GM23338 (cell line): ENCODE data around the gene QRICH1. TPM values are rescaled to one million over a fixed set of nuclear protein-coding genes. Genes with fewer than 3 reads are reported as not detected.

Experiments
- ATAC-seq: fragments of 200-7000 bp; cut with Tn5 transposase; 3 replicates; pipeline ENCODE4 v1.9.1; 2020
- DNase-seq: peaks from one replicate; pipeline ENCODE4 v3.0.0-alpha.2; 2015; ENCODE audit warnings: low spot score
- H2AFZ ChIP-seq: fragments of 200-600 bp; sonication (generic); 2 replicates; pipeline ENCODE4 v1.8.0; 2016; ENCODE audit warnings: antibody characterized with exemption, mild to moderate bottlenecking, moderate library complexity
- H3F3A ChIP-seq: fragments of 200-600 bp; sonication (generic); replicated peaks from 2 replicates; pipeline ENCODE4 v1.8.0; 2017; ENCODE audit warnings: antibody characterized with exemption, mixed run types, low read depth
- H3K27ac ChIP-seq: fragments of 200-600 bp; sonication (generic); 2 replicates; pipeline ENCODE4 v1.6.1; 2016; ENCODE audit warnings: low read depth
- H3K27me3 ChIP-seq: fragments of 200-600 bp; sonication (generic); 2 replicates; pipeline ENCODE4 v1.8.0; 2016; ENCODE audit warnings: mild to moderate bottlenecking, mixed run types, moderate library complexity; ENCODE audit not compliant: insufficient read depth
- H3K36me3 ChIP-seq: fragments of 200-600 bp; sonication (generic); 2 replicates; pipeline ENCODE4 v1.8.0; 2016; ENCODE audit warnings: mild to moderate bottlenecking; ENCODE audit not compliant: insufficient read depth
- H3K4me1 ChIP-seq: fragments of 200-600 bp; sonication (generic); 2 replicates; pipeline ENCODE4 v1.8.0; 2016; ENCODE audit warnings: mild to moderate bottlenecking, moderate library complexity; ENCODE audit not compliant: insufficient read depth
- H3K4me2 ChIP-seq: fragments of 200-600 bp; sonication (generic); 2 replicates; pipeline ENCODE4 v1.7.1; 2017; ENCODE audit warnings: mixed run types
- H3K4me3 ChIP-seq: fragments of 200-600 bp; sonication (generic); 2 replicates; pipeline ENCODE4 v1.6.1; 2016; ENCODE audit warnings: mixed run types
- H3K79me2 ChIP-seq: fragments of 200-600 bp; sonication (generic); replicated peaks from 2 replicates; pipeline ENCODE4 v1.8.0; 2017; ENCODE audit warnings: mild to moderate bottlenecking; ENCODE audit not compliant: insufficient read depth
- H3K9me2 ChIP-seq: fragments of 200-600 bp; sonication (generic); 2 replicates; pipeline ENCODE4 v1.8.0; 2017; ENCODE audit not compliant: insufficient read depth
- H4K20me1 ChIP-seq: fragments of 200-600 bp; sonication (generic); replicated peaks from 2 replicates; pipeline ENCODE4 v1.8.0; 2017; ENCODE audit warnings: mild to moderate bottlenecking; ENCODE audit not compliant: insufficient read depth
- H3K27ac Mint-ChIP-seq: 2 replicates; pipeline ENCODE4 v1.8.0; 2020; ENCODE audit warnings: inconsistent platforms, mild to moderate bottlenecking, moderate library complexity, mixed read lengths
- H3K27me3 Mint-ChIP-seq: 3 replicates; pipeline ENCODE4 v1.8.0; 2022; ENCODE audit warnings: low read depth, mild to moderate bottlenecking, moderate library complexity, mixed read lengths, inconsistent platforms; ENCODE audit not compliant: insufficient read depth, poor library complexity
- H3K36me3 Mint-ChIP-seq: 3 replicates; pipeline ENCODE4 v1.8.0; 2021; ENCODE audit warnings: low read depth, mild to moderate bottlenecking, inconsistent platforms, moderate library complexity, mixed read lengths
- H3K4me1 Mint-ChIP-seq: 3 replicates; pipeline ENCODE4 v1.8.0; 2020; ENCODE audit warnings: mild to moderate bottlenecking, inconsistent platforms, mixed read lengths
- H3K4me3 Mint-ChIP-seq: 3 replicates; pipeline ENCODE4 v1.8.0; 2021; ENCODE audit warnings: moderate library complexity, mild to moderate bottlenecking, inconsistent platforms, mixed read lengths
- H3K9me3 Mint-ChIP-seq: 3 replicates; pipeline ENCODE4 v1.8.0; 2020; ENCODE audit warnings: moderate library complexity, mild to moderate bottlenecking, inconsistent platforms, mixed read lengths
- EZH2 ChIP-seq: fragments of 200-600 bp; sonication (generic); IDR thresholded peaks from one replicate; pipeline ENCODE4 v1.8.0; 2017; ENCODE audit warnings: antibody characterized with exemption, mild to moderate bottlenecking, low read depth; ENCODE audit not compliant: unreplicated experiment
- JUNB ChIP-seq: IDR thresholded peaks from one replicate; pipeline ENCODE4 v1.6.1; 2016; ENCODE audit warnings: antibody characterized with exemption; ENCODE audit not compliant: unreplicated experiment
- POLR2AphosphoS5 ChIP-seq: IDR thresholded peaks from 2 replicates; pipeline ENCODE4 v1.6.1; 2016; ENCODE audit warnings: antibody characterized with exemption, low read depth
- STAT1 ChIP-seq: IDR thresholded peaks from one replicate; pipeline ENCODE4 v1.6.1; 2016; ENCODE audit warnings: antibody characterized with exemption; ENCODE audit not compliant: unreplicated experiment
- ZNF114 ChIP-seq: fragments of 250-450 bp; sonication (Bioruptor Pico); IDR thresholded peaks from 2 replicates; pipeline ENCODE4 v1.5.0; 2020; ENCODE audit warnings: mild to moderate bottlenecking, moderate library complexity
- polyA plus RNA-seq: library from polyadenylated mRNA; unstranded; fragments of >200 nt; fragmentation: Nextera tagmentation; extraction: Ambion mirVana; gene quantifications from 2 replicates; pipeline ENCODE4 v1.2.1, GENCODE V29; 2016
- total RNA-seq: library from RNA; depleted of rRNA; stranded (reverse); fragments of >200 nt; shearing (Covaris generic); gene quantifications from 2 replicates; pipeline ENCODE4 v1.2.3, GENCODE V29; 2014
- TF ChIP-seq, protein P1 (sequence below): fragments of 250-450 bp; sonication (Bioruptor Pico); IDR thresholded peaks from 2 replicates; pipeline ENCODE4 v1.5.0; 2020; ENCODE audit warnings: mild to moderate bottlenecking, moderate library complexity
- TF ChIP-seq, protein P2 (sequence below), 2 experiments: fragments of 200-600 bp in 1 of 2; sonication (generic) in 1 of 2; conservative IDR thresholded peaks; 2 replicates each; pipeline versions ENCODE4 v1.5.1 to v1.6.1; 2016 to 2017; ENCODE audit warnings: antibody characterized with exemption in 2 of 2, low read depth in 2 of 2, mild to moderate bottlenecking in 2 of 2, moderate library complexity in 1 of 2
- TF ChIP-seq, protein P3 (sequence below): IDR thresholded peaks from one replicate; pipeline ENCODE4 v1.6.1; 2018; ENCODE audit warnings: antibody characterized with exemption; ENCODE audit not compliant: unreplicated experiment

QRICH1 gene
- total and polyA plus RNA-seq, 2 experiments from 2014 or later, result 66.9 to 149 TPM

DNA sequence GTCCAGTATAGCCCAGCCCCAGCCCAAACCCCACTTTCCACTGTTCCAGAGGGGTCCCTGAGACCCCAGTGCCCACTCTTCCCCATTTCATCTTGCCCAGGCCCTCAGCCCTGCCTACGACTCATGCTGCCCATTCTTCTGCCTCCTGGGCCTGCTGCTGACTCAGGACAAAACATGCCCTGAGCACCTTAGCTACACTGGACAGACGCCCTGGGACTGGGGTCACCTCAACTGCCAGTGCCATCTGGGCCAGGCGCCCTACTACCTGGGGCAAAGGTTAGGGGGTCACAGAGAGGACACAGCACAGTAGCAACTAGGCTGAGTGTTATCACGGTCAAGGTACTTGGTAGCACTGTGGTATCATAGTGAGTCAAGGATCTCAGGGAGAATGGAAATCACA lies 41.6 kb upstream of the QRICH1 start (continued):
- TF ChIP-seq, protein P1, sequence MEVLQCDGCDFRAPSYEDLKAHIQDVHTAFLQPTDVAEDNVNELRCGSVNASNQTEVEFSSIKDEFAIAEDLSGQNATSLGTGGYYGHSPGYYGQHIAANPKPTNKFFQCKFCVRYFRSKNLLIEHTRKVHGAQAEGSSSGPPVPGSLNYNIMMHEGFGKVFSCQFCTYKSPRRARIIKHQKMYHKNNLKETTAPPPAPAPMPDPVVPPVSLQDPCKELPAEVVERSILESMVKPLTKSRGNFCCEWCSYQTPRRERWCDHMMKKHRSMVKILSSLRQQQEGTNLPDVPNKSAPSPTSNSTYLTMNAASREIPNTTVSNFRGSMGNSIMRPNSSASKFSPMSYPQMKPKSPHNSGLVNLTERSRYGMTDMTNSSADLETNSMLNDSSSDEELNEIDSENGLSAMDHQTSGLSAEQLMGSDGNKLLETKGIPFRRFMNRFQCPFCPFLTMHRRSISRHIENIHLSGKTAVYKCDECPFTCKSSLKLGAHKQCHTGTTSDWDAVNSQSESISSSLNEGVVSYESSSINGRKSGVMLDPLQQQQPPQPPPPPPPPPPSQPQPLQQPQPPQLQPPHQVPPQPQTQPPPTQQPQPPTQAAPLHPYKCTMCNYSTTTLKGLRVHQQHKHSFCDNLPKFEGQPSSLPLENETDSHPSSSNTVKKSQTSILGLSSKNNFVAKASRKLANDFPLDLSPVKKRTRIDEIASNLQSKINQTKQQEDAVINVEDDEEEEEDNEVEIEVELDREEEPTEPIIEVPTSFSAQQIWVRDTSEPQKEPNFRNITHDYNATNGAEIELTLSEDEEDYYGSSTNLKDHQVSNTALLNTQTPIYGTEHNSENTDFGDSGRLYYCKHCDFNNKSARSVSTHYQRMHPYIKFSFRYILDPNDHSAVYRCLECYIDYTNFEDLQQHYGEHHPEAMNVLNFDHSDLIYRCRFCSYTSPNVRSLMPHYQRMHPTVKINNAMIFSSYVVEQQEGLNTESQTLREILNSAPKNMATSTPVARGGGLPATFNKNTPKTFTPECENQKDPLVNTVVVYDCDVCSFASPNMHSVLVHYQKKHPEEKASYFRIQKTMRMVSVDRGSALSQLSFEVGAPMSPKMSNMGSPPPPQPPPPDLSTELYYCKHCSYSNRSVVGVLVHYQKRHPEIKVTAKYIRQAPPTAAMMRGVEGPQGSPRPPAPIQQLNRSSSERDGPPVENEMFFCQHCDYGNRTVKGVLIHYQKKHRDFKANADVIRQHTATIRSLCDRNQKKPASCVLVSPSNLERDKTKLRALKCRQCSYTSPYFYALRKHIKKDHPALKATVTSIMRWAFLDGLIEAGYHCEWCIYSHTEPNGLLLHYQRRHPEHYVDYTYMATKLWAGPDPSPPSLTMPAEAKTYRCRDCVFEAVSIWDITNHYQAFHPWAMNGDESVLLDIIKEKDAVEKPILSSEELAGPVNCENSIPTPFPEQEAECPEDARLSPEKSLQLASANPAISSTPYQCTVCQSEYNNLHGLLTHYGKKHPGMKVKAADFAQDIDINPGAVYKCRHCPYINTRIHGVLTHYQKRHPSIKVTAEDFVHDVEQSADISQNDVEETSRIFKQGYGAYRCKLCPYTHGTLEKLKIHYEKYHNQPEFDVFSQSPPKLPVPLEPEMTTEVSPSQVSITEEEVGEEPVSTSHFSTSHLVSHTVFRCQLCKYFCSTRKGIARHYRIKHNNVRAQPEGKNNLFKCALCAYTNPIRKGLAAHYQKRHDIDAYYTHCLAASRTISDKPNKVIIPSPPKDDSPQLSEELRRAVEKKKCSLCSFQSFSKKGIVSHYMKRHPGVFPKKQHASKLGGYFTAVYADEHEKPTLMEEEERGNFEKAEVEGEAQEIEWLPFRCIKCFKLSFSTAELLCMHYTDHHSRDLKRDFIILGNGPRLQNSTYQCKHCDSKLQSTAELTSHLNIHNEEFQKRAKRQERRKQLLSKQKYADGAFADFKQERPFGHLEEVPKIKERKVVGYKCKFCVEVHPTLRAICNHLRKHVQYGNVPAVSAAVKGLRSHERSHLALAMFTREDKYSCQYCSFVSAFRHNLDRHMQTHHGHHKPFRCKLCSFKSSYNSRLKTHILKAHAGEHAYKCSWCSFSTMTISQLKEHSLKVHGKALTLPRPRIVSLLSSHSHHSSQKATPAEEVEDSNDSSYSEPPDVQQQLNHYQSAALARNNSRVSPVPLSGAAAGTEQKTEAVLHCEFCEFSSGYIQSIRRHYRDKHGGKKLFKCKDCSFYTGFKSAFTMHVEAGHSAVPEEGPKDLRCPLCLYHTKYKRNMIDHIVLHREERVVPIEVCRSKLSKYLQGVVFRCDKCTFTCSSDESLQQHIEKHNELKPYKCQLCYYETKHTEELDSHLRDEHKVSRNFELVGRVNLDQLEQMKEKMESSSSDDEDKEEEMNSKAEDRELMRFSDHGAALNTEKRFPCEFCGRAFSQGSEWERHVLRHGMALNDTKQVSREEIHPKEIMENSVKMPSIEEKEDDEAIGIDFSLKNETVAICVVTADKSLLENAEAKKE, result no peak
- TF ChIP-seq EZH2 (no peak), ZNF114 (CRISPR knock-in tag) (no peak)
- TF ChIP-seq, protein P2, sequence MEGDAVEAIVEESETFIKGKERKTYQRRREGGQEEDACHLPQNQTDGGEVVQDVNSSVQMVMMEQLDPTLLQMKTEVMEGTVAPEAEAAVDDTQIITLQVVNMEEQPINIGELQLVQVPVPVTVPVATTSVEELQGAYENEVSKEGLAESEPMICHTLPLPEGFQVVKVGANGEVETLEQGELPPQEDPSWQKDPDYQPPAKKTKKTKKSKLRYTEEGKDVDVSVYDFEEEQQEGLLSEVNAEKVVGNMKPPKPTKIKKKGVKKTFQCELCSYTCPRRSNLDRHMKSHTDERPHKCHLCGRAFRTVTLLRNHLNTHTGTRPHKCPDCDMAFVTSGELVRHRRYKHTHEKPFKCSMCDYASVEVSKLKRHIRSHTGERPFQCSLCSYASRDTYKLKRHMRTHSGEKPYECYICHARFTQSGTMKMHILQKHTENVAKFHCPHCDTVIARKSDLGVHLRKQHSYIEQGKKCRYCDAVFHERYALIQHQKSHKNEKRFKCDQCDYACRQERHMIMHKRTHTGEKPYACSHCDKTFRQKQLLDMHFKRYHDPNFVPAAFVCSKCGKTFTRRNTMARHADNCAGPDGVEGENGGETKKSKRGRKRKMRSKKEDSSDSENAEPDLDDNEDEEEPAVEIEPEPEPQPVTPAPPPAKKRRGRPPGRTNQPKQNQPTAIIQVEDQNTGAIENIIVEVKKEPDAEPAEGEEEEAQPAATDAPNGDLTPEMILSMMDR (conservative IDR thresholded peaks at IDR 0.05; ENCODE audit: low read depth in 2 of 2), result no peak

DNA sequence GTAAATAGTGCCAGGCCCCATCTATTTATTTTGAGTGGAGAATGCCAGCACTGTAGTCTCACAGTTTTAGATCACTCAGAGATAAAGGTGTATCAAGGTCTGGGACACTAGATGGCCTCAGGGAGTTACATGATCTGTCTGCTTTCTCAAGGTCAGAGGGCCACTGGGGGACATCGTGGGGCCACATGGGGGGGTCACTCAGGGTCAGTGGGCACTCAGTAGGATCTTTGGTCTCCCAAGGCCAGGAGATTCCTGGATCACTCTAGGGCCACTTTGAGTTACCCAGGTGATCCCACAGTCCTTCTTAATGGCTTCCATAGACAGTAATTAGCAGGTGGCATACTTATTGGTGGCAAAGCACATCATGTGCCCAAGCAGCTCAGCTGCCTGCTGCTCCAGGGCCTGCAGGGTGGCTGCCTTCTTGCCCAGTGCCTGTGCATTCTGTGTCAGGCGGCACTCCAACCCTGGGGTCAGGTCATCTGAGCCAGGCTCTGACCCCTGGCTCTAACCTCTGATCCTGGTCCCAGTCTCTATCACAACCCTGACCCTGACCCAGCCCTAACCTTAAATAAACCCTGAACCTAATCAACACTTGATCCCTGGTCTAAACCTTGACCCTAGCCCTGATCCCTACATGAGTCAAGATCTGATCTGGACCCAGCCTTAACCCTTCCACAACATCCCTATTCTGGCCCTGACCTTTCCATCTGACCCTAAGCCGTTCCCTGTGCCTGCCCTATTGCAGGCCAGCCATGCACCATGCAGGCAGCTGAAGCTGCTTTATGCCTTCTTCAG lies 40.8 kb upstream of the QRICH1 start:
- Histone ChIP-seq H3F3A (no peaks in the 10 kb centered on the region), H3K4me2 (peak overlapping the region; percentile 100), H3K4me3 (peak overlapping the region; percentile 97), H4K20me1 (no peaks in the 10 kb centered on the region), H3K9me2 (no peaks in the 10 kb centered on the region), H3K4me1 (peaks cover 7% of the 10 kb centered on the region; the same call in 1 of the 2 replicates), H3K36me3 (no peaks in the 10 kb centered on the region), H3K27me3 (no peaks in the 10 kb centered on the region), H3K79me2 (no peaks in the 10 kb centered on the region; the same call in 1 of the 2 replicates), H3K27ac (no peak overlapping the region), H2AFZ (no peak overlapping the region)
- ATAC-seq (no peak), DNase-seq (peak; percentile 27)
- H3K9me3 Mint-ChIP-seq, result no peaks in the 10 kb centered on the region; the same call in 2 of the 3 replicates
- TF ChIP-seq STAT1 (no peak), POLR2AphosphoS5 (no peak), JUNB (no peak), ZNF114 (CRISPR knock-in tag) (no peak)
- TF ChIP-seq, protein P3, sequence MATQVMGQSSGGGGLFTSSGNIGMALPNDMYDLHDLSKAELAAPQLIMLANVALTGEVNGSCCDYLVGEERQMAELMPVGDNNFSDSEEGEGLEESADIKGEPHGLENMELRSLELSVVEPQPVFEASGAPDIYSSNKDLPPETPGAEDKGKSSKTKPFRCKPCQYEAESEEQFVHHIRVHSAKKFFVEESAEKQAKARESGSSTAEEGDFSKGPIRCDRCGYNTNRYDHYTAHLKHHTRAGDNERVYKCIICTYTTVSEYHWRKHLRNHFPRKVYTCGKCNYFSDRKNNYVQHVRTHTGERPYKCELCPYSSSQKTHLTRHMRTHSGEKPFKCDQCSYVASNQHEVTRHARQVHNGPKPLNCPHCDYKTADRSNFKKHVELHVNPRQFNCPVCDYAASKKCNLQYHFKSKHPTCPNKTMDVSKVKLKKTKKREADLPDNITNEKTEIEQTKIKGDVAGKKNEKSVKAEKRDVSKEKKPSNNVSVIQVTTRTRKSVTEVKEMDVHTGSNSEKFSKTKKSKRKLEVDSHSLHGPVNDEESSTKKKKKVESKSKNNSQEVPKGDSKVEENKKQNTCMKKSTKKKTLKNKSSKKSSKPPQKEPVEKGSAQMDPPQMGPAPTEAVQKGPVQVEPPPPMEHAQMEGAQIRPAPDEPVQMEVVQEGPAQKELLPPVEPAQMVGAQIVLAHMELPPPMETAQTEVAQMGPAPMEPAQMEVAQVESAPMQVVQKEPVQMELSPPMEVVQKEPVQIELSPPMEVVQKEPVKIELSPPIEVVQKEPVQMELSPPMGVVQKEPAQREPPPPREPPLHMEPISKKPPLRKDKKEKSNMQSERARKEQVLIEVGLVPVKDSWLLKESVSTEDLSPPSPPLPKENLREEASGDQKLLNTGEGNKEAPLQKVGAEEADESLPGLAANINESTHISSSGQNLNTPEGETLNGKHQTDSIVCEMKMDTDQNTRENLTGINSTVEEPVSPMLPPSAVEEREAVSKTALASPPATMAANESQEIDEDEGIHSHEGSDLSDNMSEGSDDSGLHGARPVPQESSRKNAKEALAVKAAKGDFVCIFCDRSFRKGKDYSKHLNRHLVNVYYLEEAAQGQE, result no peak
- TF ChIP-seq, protein P2 (conservative IDR thresholded peaks at IDR 0.05; ENCODE audit: low read depth in 2 of 2), result peak in 1 of 2 experiments; percentile 51; a peak in 2 of 4 replicates
- peak overlapping the region; percentile 88 for H3K4me3 Mint-ChIP-seq
- peaks cover 15% of the 10 kb centered on the region for H3K4me1 Mint-ChIP-seq
- H3K36me3 Mint-ChIP-seq, result no peaks in the 10 kb centered on the region
- no peak overlapping the region for H3K27ac Mint-ChIP-seq
- peaks cover 2% of the 10 kb centered on the region for H3K27me3 Mint-ChIP-seq
